Natural killer cell (primary cell): ENCODE measurements around the gene PLEKHG4B. TPM values are rescaled to one million over a fixed set of nuclear protein-coding genes. Genes with fewer than 3 reads are reported as not detected.

Experiments
- ATAC-seq, 3 donors: fragments of 150-1000 bp in 2 of 3; fragments of 200-7000 bp in 1 of 3; cut with Tn5 transposase; 1 replicate in 1 of 3; 2 replicates in 2 of 3; pipeline ENCODE4 v1.10.0; 2021; ENCODE audit warnings: mild to moderate bottlenecking in 2 of 3, moderate library complexity in 2 of 3
- DNase-seq, 2 donors: peaks; one replicate each; pipeline versions ENCODE4 v3.0.0 to v3.0.0-alpha.2; 2013 to 2021; ENCODE audit warnings: mixed read lengths in 1 of 2
- H3K27ac ChIP-seq: one replicate; pipeline ENCODE4 v1.5.1; 2013; ENCODE audit warnings: mild to moderate bottlenecking, low read length
- H3K27me3 ChIP-seq: one replicate; pipeline ENCODE4 v1.6.1; 2013; ENCODE audit warnings: low read length; ENCODE audit not compliant: control insufficient read depth, insufficient read depth
- H3K36me3 ChIP-seq: one replicate; pipeline ENCODE4 v1.6.1; 2013; ENCODE audit warnings: low read length; ENCODE audit not compliant: control insufficient read depth, insufficient read depth
- H3K4me1 ChIP-seq: one replicate; pipeline ENCODE4 v1.6.1; 2013; ENCODE audit warnings: low read length; ENCODE audit not compliant: control insufficient read depth, insufficient read depth
- H3K4me3 ChIP-seq: one replicate; pipeline ENCODE4 v1.5.1; 2013; ENCODE audit warnings: low read length
- H3K9me3 ChIP-seq: one replicate; pipeline ENCODE4 v1.6.1; 2013; ENCODE audit warnings: low read length; ENCODE audit not compliant: control insufficient read depth, insufficient read depth
- H3K27ac Mint-ChIP-seq, 2 donors: one replicate each; pipeline ENCODE4 v1.8.0; 2022; ENCODE audit warnings: mild to moderate bottlenecking in 2 of 2, mixed read lengths in 2 of 2, moderate library complexity in 1 of 2
- H3K27me3 Mint-ChIP-seq, 2 donors: one replicate each; pipeline ENCODE4 v1.8.0; 2022; ENCODE audit warnings: low read depth in 2 of 2, mixed read lengths in 2 of 2
- H3K36me3 Mint-ChIP-seq: one replicate; pipeline ENCODE4 v1.8.0; 2022; ENCODE audit warnings: mixed read lengths
- H3K4me1 Mint-ChIP-seq, 2 donors: one replicate each; pipeline ENCODE4 v1.8.0; 2022; ENCODE audit warnings: mixed read lengths in 2 of 2
- H3K4me3 Mint-ChIP-seq: one replicate; pipeline ENCODE4 v1.8.0; 2022; ENCODE audit warnings: mild to moderate bottlenecking, moderate library complexity, mixed read lengths
- H3K9me3 Mint-ChIP-seq, 2 donors: one replicate each; pipeline ENCODE4 v1.8.0; 2022; ENCODE audit warnings: mixed read lengths in 2 of 2
- CTCF ChIP-seq: fragments of 200-600 bp; IDR thresholded peaks from one replicate; pipeline ENCODE4 v1.8.0; 2022; ENCODE audit warnings: antibody characterized with exemption
- WGBS: methylation state at CpG from one replicate; pipeline ENCODE4 v1.1.7; 2013; ENCODE audit warnings: missing lambda C conversion rate; ENCODE audit not compliant: insufficient coverage; 5-methylcytosine and 5-hydroxymethylcytosine counted together
- intact Hi-C: fragments of 100-400 bp; cut with micrococcal nuclease; formaldehyde crosslinking; loops from one replicate; pipeline ENCODE4 v1.14.2; 2022
- total RNA-seq, 4 donors: library from RNA; stranded (reverse); fragments of 120-200 nt in 1 of 4; gene quantifications; one replicate each; pipeline versions ENCODE4 v1.2.3 to v1.2.4, GENCODE V29; 2013 to 2022

The PLEKHG4B gene
- total RNA-seq, 3 donors from 2014 or later (not counting 1 experiment from before 2014, with no cell fraction given) = 0.07 TPM; not detected in 2

- DNase-seq (no peak), ATAC-seq (no peak)
- Mint-ChIP-seq H3K9me3 (peaks cover 9% of the 10 kb centered on the region in 2 donors), H3K4me3 (no peak overlapping the region), H3K27me3 (peaks cover 2 to 7% of the 10 kb centered on the region in 2 donors), H3K4me1 (no peaks in the 10 kb centered on the region), H3K27ac (no peak overlapping the region), H3K36me3 (peaks cover 11% of the 10 kb centered on the region)
- TF ChIP-seq CTCF = no peak
- H3K4me1 ChIP-seq = no peaks in the 10 kb centered on the region
- peaks cover 13% of the 10 kb centered on the region for H3K9me3 ChIP-seq
- H3K4me3 ChIP-seq = no peak overlapping the region
- no peak overlapping the region for H3K27ac ChIP-seq
- H3K36me3 ChIP-seq = no peaks in the 10 kb centered on the region
- 91% methylated on average over 17 of the region's 17 CpGs for WGBS
- intact Hi-C loops = no loop called here
- no peaks in the 10 kb centered on the region for H3K27me3 ChIP-seq
Observed at GRCh38 chr5:143041-143440, 51.1 kb downstream of the PLEKHG4B start.

- Mint-ChIP-seq H3K4me3 (no peak overlapping the region), H3K36me3 (peaks cover 14% of the 10 kb centered on the region), H3K27me3 (peaks cover 2 to 8% of the 10 kb centered on the region in 2 donors), H3K27ac (no peak overlapping the region), H3K9me3 (peaks cover 11 to 12% of the 10 kb centered on the region in 2 donors), H3K4me1 (no peaks in the 10 kb centered on the region)
- Histone ChIP-seq H3K4me3 (no peak overlapping the region), H3K27ac (no peak overlapping the region), H3K27me3 (no peaks in the 10 kb centered on the region), H3K9me3 (peaks cover 13% of the 10 kb centered on the region), H3K36me3 (no peaks in the 10 kb centered on the region), H3K4me1 (no peaks in the 10 kb centered on the region)
- ATAC-seq (no peak), DNase-seq (no peak)
- TF ChIP-seq CTCF = no peak
- WGBS = 87% methylated on average over 8 of the region's 8 CpGs
- intact Hi-C loops = no loop called here
Observed at GRCh38 chr5:144941-145340, 53.0 kb downstream of the PLEKHG4B start.

GRCh38 chr5:145585-146323 is 53.8 kb downstream of the PLEKHG4B start:
- H3K27ac Mint-ChIP-seq = no peak overlapping the region

More at GRCh38 chr5:145585-146323, 53.8 kb downstream of the PLEKHG4B start:
- intact Hi-C loops = no loop called here
- Histone ChIP-seq H3K4me3 (no peak overlapping the region), H3K36me3 (no peaks in the 10 kb centered on the region), H3K4me1 (no peaks in the 10 kb centered on the region), H3K9me3 (peaks cover 13% of the 10 kb centered on the region), H3K27ac (no peak overlapping the region), H3K27me3 (no peaks in the 10 kb centered on the region)
- Mint-ChIP-seq H3K4me1 (no peaks in the 10 kb centered on the region), H3K27me3 (peaks cover 2 to 8% of the 10 kb centered on the region in 2 donors), H3K9me3 (peaks cover 11 to 12% of the 10 kb centered on the region in 2 donors), H3K36me3 (peaks cover 14% of the 10 kb centered on the region), H3K4me3 (no peak overlapping the region)
- 82% methylated on average over 7 of the region's 7 CpGs for WGBS
- no peak for TF ChIP-seq CTCF
- peak in 1 of 3 donors; percentile 18 for ATAC-seq
- DNase-seq = no peak
